Measurements from ENCODE around the gene PIERCE2. TPM values are rescaled to one million over a fixed set of nuclear protein-coding genes. Genes with fewer than 3 reads are reported as not detected.

Gene PIERCE2
- total and polyA plus RNA-seq, 2 donors (not counting 3 experiments of a cell fraction or from before 2014, with no cell fraction given) = 1.4 to 2.3 TPM

- no peak for TF ChIP-seq FOS (IDR thresholded peaks at IDR 0.05; ENCODE audit: borderline replicate concordance, insufficient read depth, low read length)
- TF ChIP-seq CTCF (IDR thresholded peaks at IDR 0.05; ENCODE audit: extremely low read depth in 1 of 2, insufficient read depth in 1 of 2, low read depth in 1 of 2, low read length in 2 of 2) = no peak
- TF ChIP-seq POLR2AphosphoS5 (IDR thresholded peaks at IDR 0.05; ENCODE audit: insufficient read depth, low read depth, low read length) = no peak
- TF ChIP-seq GATA2 (IDR thresholded peaks at IDR 0.05; ENCODE audit: insufficient read depth, insufficient read length, low read depth, low read length) = no peak
- TF ChIP-seq JUN (IDR thresholded peaks at IDR 0.05; ENCODE audit: borderline replicate concordance, insufficient read depth, insufficient read length, low read depth) = no peak
- TF ChIP-seq POLR2A (IDR thresholded peaks at IDR 0.05; ENCODE audit: low read depth, low read length) = no peak
- no peak for TF ChIP-seq EZH2 (IDR thresholded peaks at IDR 0.05; ENCODE audit: borderline replicate concordance, low read depth, low read length, severe bottlenecking)
- no peak for TF ChIP-seq MAX (IDR thresholded peaks at IDR 0.05; ENCODE audit: insufficient read depth, insufficient read length)
- TF ChIP-seq MYC (IDR thresholded peaks at IDR 0.05; ENCODE audit: low read depth, low read length) = no peak
- DNase-seq (ENCODE audit: low read depth, low spot score) (peak; percentile 71), FAIRE-seq (peak; percentile 35)
- Histone ChIP-seq H3K4me3 (replicated peaks in 1 of 3; ENCODE audit: insufficient read depth in 1 of 3, low read depth in 1 of 3, low read length in 3 of 3) (no peak overlapping the region), H3K79me2 (ENCODE audit: control insufficient read depth, insufficient read depth, low read length) (no peaks in the 10 kb centered on the region), H3K9me1 (replicated peaks; ENCODE audit: control insufficient read depth, extremely low read depth, insufficient read depth, low read length) (no peaks in the 10 kb centered on the region), H2AFZ (ENCODE audit: low read depth, low read length) (peak overlapping the region; percentile 67), H3K4me2 (ENCODE audit: insufficient read depth, low read length) (peak overlapping the region; percentile 82), H3K9me3 (replicated peaks; ENCODE audit: control insufficient read depth, insufficient read depth, low read length) (no peaks in the 10 kb centered on the region), H3K27ac (ENCODE audit: insufficient read depth, low read depth, low read length) (peak overlapping the region; percentile 42), H3K36me3 (ENCODE audit: control insufficient read depth in 2 of 2, extremely low read depth in 1 of 2, insufficient read depth in 2 of 2, low read length in 2 of 2) (peaks cover 2 to 4% of the 10 kb centered on the region in 2 experiments), H3K27me3 (ENCODE audit: control insufficient read depth in 2 of 2, insufficient read depth in 2 of 2, low read length in 2 of 2) (no peaks in the 10 kb centered on the region), H3K4me1 (ENCODE audit: control insufficient read depth, extremely low read depth, insufficient read depth, low read length) (peaks cover 16% of the 10 kb centered on the region), H3K9ac (replicated peaks; ENCODE audit: extremely low read depth, insufficient read depth, low read length) (peak overlapping the region; percentile 46), H4K20me1 (replicated peaks; ENCODE audit: control insufficient read depth, extremely low read depth, insufficient read depth, low read length) (no peaks in the 10 kb centered on the region)
- intact Hi-C loops (cut with micrococcal nuclease) = no loop called here
- POLR2A ChIA-PET = interaction anchor here (0.9 kb wide), 1 partner anchor 35 kb away, joined by 3 read pairs; the partner anchor contains the start of genes CCPG1 and PIERCE2
- BruUV-seq (replicated peaks) = no TSS peak
- CTCF ChIA-PET = interaction anchor here (1.2 to 3.8 kb wide), 7 partner anchors 9 to 66 kb away, joined by 3 to 21 read pairs (median 7); partner anchors contain the start of genes PIGB and PIGBOS1
- dilution Hi-C loops (cut with MboI; ENCODE audit: extremely low pct_ligation_motif_present, low sequenced_read_pairs) = no loop called here
These were observed 35.4 kb upstream of the PIERCE2 start for GRCh38 chr15:55372701-55373440.
